Measurements from ENCODE around the gene S100A7A.
"Not testable (repeated sequence)": the region's sequence is repeated elsewhere in the genome, so short reads cannot be mapped to it uniquely, and the experiment has no call there.

Gene S100A7A

DNA sequence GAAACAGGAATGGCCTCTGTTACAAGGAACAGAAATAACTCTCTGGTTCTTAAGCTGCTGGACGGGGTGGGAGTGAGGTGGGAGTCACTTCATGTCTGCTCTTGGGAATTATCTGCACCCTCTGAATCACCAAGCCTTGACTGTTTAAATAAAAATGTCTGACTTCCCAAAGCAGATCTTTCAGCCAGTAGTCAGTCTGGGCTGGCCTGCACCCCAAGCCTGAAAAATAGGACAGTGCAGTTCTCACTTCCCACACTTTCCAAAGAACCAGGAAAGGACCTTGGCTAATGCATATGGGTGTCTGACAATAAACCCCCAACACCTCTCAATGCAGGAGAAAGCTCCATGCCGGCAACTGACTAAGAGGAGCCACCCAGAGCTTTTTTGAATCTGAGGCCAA is 43.3 kb downstream of the S100A7A start:
- DNase-seq (ENCODE audit: low read depth): no peak

- DNase-seq (ENCODE audit: low read depth): no peak
These were observed 44.2 kb downstream of the S100A7A start, which contains the start of gene S100A7 for GRCh38 chr1:153460551-153460950. Gene S100A7 (minus strand): TSS chr1:153460651. CDS start chr1:153459013, 1,638 bp downstream.

DNA sequence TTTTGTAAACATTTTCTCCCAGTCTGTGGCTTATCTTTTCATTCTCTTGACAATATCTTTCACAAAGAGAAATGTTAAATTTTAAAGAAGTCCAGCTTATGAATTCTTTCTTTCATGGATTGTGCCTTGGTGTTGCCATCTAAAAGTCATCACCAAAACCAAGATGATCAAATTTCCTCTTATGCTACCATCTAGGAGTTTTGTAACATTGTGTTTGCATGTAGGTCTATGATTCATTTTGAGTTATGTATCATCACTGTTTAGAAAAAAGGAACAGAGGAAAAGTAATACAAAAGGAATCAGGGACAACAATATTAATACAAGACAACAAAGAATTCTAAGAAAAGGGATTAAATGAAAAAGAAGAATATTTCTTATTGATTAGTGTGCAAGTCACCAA is 46.4 kb downstream of the S100A7A start:
- not testable (repeated sequence) for DNase-seq (ENCODE audit: low read depth)

- peak; percentile 35 for DNase-seq (ENCODE audit: low read depth)
These were observed 49.7 kb downstream of the S100A7A start for GRCh38 chr1:153465811-153466636.

- DNase-seq (ENCODE audit: low read depth): no peak
These were observed 50.6 kb downstream of the S100A7A start for GRCh38 chr1:153466908-153467307.

DNA sequence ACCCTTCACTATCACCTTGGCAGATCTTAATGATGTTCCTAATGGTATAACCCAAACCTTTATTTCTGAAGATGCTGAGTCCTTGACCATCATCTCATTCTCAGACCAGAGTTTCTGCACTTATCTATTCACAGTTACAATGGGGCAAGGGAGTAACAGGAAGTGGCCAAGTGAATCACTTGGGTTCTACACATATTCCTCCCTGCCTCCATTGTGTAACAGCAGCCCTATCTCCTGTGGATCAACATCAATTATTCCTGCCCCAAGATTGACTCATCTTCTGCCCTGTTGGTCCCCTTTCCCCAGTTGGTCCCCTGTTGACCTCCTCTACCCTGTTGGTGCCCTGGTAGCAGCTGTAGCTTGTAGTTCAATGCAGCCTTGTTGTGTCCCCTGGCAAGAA is 54.4 kb downstream of the S100A7A start:
- no peak for DNase-seq (ENCODE audit: low read depth)

All from activated T-helper 1 cell treated with Interleukin-2 at 50 U/mL for 16 hours (primary cell).